HEK293 (cell line): Measurements from ENCODE around the gene ZEB2.

Experiments
- CTCF ChIP-seq: fragments of 450-650 bp; formaldehyde crosslinking; IDR thresholded peaks from 2 replicates; pipeline ENCODE4 v1.5.1; 2016; ENCODE audit warnings: missing biosample characterization, missing genetic modification characterization
- PRDM2 ChIP-seq: fragments of 450-650 bp; formaldehyde crosslinking; IDR thresholded peaks from 2 replicates; pipeline ENCODE4 v1.5.1; 2016; ENCODE audit warnings: missing biosample characterization, missing genetic modification characterization, borderline replicate concordance
- SCRT2 ChIP-seq: fragments of 450-650 bp; formaldehyde crosslinking; IDR thresholded peaks from 2 replicates; pipeline ENCODE4 v1.5.1; 2016; ENCODE audit warnings: missing biosample characterization, missing genetic modification characterization
- TCF7L2 ChIP-seq: IDR thresholded peaks from 2 replicates; pipeline ENCODE4 v1.6.1; 2011; ENCODE audit warnings: low read depth, mild to moderate bottlenecking, inconsistent platforms, low read length, moderate library complexity, borderline replicate concordance
- ZBTB8A ChIP-seq: fragments of 450-650 bp; formaldehyde crosslinking; IDR thresholded peaks from 2 replicates; pipeline ENCODE4 v1.5.1; 2016; ENCODE audit warnings: missing biosample characterization, missing genetic modification characterization
- ZNF140 ChIP-seq: fragments of 450-650 bp; formaldehyde crosslinking; IDR thresholded peaks from 2 replicates; pipeline ENCODE4 v1.5.1; 2016; ENCODE audit warnings: missing biosample characterization, missing genetic modification characterization
- ZNF350 ChIP-seq: fragments of 450-650 bp; formaldehyde crosslinking; IDR thresholded peaks from 2 replicates; pipeline ENCODE4 v1.5.0; 2017; ENCODE audit warnings: missing biosample characterization, mild to moderate bottlenecking, missing genetic modification characterization
- ZNF416 ChIP-seq: fragments of 450-650 bp; formaldehyde crosslinking; IDR thresholded peaks from 2 replicates; pipeline ENCODE4 v1.5.1; 2016; ENCODE audit warnings: missing biosample characterization, missing genetic modification characterization
- ZNF521 ChIP-seq: fragments of 450-650 bp; formaldehyde crosslinking; IDR thresholded peaks from 2 replicates; pipeline ENCODE4 v1.5.1; 2017; ENCODE audit warnings: missing biosample characterization, mild to moderate bottlenecking, missing genetic modification characterization
- ZNF580 ChIP-seq: fragments of 450-650 bp; formaldehyde crosslinking; IDR thresholded peaks from 2 replicates; pipeline ENCODE4 v1.5.1; 2016; ENCODE audit warnings: missing biosample characterization, missing genetic modification characterization
- ZNF777 ChIP-seq: fragments of 450-650 bp; formaldehyde crosslinking; IDR thresholded peaks from 2 replicates; pipeline ENCODE4 v1.5.1; 2017; ENCODE audit warnings: missing biosample characterization, missing genetic modification characterization, borderline replicate concordance
- ZNF830 ChIP-seq: fragments of 450-650 bp; IDR thresholded peaks from 2 replicates; pipeline ENCODE4 v1.5.0; 2018; ENCODE audit warnings: missing biosample characterization, missing genetic modification characterization, low read depth, mild to moderate bottlenecking, moderate library complexity

GRCh38 chr2:144383571-144384100, 136.3 kb downstream of the ZEB2 start:
- TF ChIP-seq ZNF416 (tag by site-specific recombination) (no peak), ZNF830 (tag by site-specific recombination) (no peak), PRDM2 (tag by site-specific recombination) (no peak), SCRT2 (tag by site-specific recombination) (no peak), CTCF (tag by site-specific recombination) (no peak), ZBTB8A (no peak), ZNF140 (tag by site-specific recombination) (no peak), ZNF350 (no peak), TCF7L2 (no peak), ZNF521 (no peak), ZNF580 (tag by site-specific recombination) (no peak), ZNF777 (tag by site-specific recombination) (no peak)
